Measurements from ENCODE around the gene NEU2.

Gene NEU2

GRCh38 chr2:233009661-233010060, 22.8 kb upstream of the NEU2 start:
- in situ Hi-C loops (cut with MboI; ENCODE audit: low pct_unique_long_range_greater_than_20kb, low sequenced_read_pairs, unreplicated experiment) = no loop called here
- no peak for TF ChIP-seq CTCF (IDR thresholded peaks at IDR 0.05; ENCODE audit: extremely low read depth, insufficient read depth, missing control alignments)
- no peak for DNase-seq (ENCODE audit: low spot score)

GRCh38 chr2:233010569-233011267, 21.8 kb upstream of the NEU2 start:
- in situ Hi-C loops (cut with MboI; ENCODE audit: low pct_unique_long_range_greater_than_20kb, low sequenced_read_pairs, unreplicated experiment) = no loop called here
- DNase-seq (ENCODE audit: low spot score) = no peak
- no peak for TF ChIP-seq CTCF (IDR thresholded peaks at IDR 0.05; ENCODE audit: extremely low read depth, insufficient read depth, missing control alignments)

GRCh38 chr2:233011268-233011650, 21.2 kb upstream of the NEU2 start:
- no peak for TF ChIP-seq CTCF (IDR thresholded peaks at IDR 0.05; ENCODE audit: extremely low read depth, insufficient read depth, missing control alignments)
- no peak for DNase-seq (ENCODE audit: low spot score)
- in situ Hi-C loops (cut with MboI; ENCODE audit: low pct_unique_long_range_greater_than_20kb, low sequenced_read_pairs, unreplicated experiment) = no loop called here

GRCh38 chr2:233011702-233012131, 20.8 kb upstream of the NEU2 start:
- TF ChIP-seq CTCF (IDR thresholded peaks at IDR 0.05; ENCODE audit: extremely low read depth, insufficient read depth, missing control alignments) = no peak
- in situ Hi-C loops (cut with MboI; ENCODE audit: low pct_unique_long_range_greater_than_20kb, low sequenced_read_pairs, unreplicated experiment) = no loop called here
- DNase-seq (ENCODE audit: low spot score) = no peak

- no peak for TF ChIP-seq CTCF (IDR thresholded peaks at IDR 0.05; ENCODE audit: extremely low read depth, insufficient read depth, missing control alignments)
- no peak for DNase-seq (ENCODE audit: low spot score)
- in situ Hi-C loops (cut with MboI; ENCODE audit: low pct_unique_long_range_greater_than_20kb, low sequenced_read_pairs, unreplicated experiment) = no loop called here
These were observed 20.0 kb upstream of the NEU2 start for GRCh38 chr2:233012301-233012971.

GRCh38 chr2:233013027-233013461, 19.4 kb upstream of the NEU2 start, which contains the start of gene NGEF:
Gene NGEF, minus strand, starts transcription at chr2:233013256. Its CDS starts 38,366 bp downstream, at chr2:232974890.
- DNase-seq (ENCODE audit: low spot score) = no peak
- in situ Hi-C loops (cut with MboI; ENCODE audit: low pct_unique_long_range_greater_than_20kb, low sequenced_read_pairs, unreplicated experiment) = no loop called here
- no peak for TF ChIP-seq CTCF (IDR thresholded peaks at IDR 0.05; ENCODE audit: extremely low read depth, insufficient read depth, missing control alignments)

Data from GM13977 (cell line).